Caco-2 (cell line): ENCODE results near the gene DOK3. TPM values are rescaled to one million over a fixed set of nuclear protein-coding genes. Genes with fewer than 3 reads are reported as not detected.

Experiments used
- BruUV-seq: library from RNA; stranded (reverse); fragments of 400-500 nt; replicated peaks from 2 replicates; lab custom pipeline; 2021; lab: Mats Ljungman, UMichigan
- CTCF ChIA-PET: fragments of 300-600 bp; sonication (Branson Sonifier 250); formaldehyde crosslinking; loops from one replicate; lab custom pipeline; 2022; ENCODE audit warnings: antibody characterized with exemption; lab: Charles Lee
- POLR2A ChIA-PET: fragments of 300-600 bp; sonication (Branson Sonifier 250); formaldehyde crosslinking; loops from one replicate; lab custom pipeline; 2022; ENCODE audit warnings: antibody characterized with exemption; lab: Charles Lee
- DNase-seq, 2 experiments: peaks; one replicate each; pipeline versions ENCODE4 v3.0.0 to v3.0.0-alpha.2; 2020 to 2022
- H3K27me3 ChIP-seq: replicated peaks from 2 replicates; pipeline ENCODE4 v1.6.0; 2011; ENCODE audit warnings: low read length; ENCODE audit not compliant: control insufficient read depth, insufficient read depth
- H3K36me3 ChIP-seq: 2 replicates; pipeline ENCODE4 v1.5.1; 2011; ENCODE audit warnings: low read length; ENCODE audit not compliant: control insufficient read depth, insufficient read depth
- H3K4me1 ChIP-seq: fragments of 250-450 bp; sonication (Bioruptor Pico); 2 replicates; pipeline ENCODE4 v1.5.1; 2020; ENCODE audit warnings: mild to moderate bottlenecking
- H3K4me3 ChIP-seq: 2 replicates; pipeline ENCODE4 v1.5.1; 2011; ENCODE audit warnings: low read depth, mild to moderate bottlenecking, control low read depth, low read length
- H3K9me3 ChIP-seq: fragments of 250-450 bp; sonication (Bioruptor Pico); 2 replicates; pipeline ENCODE4 v1.5.1; 2020; ENCODE audit warnings: mild to moderate bottlenecking, moderate library complexity
- H3K27ac Mint-ChIP-seq: one replicate; pipeline ENCODE4 v1.8.0; 2022; ENCODE audit warnings: mixed read lengths; ENCODE audit not compliant: unreplicated experiment
- H3K27me3 Mint-ChIP-seq: one replicate; pipeline ENCODE4 v1.8.0; 2022; ENCODE audit warnings: mixed read lengths; ENCODE audit not compliant: insufficient read depth, unreplicated experiment
- H3K36me3 Mint-ChIP-seq: one replicate; pipeline ENCODE4 v1.8.0; 2022; ENCODE audit warnings: mild to moderate bottlenecking, mixed read lengths; ENCODE audit not compliant: insufficient read depth, unreplicated experiment
- H3K4me1 Mint-ChIP-seq: one replicate; pipeline ENCODE4 v1.8.0; 2022; ENCODE audit warnings: low read depth, mixed read lengths; ENCODE audit not compliant: unreplicated experiment
- H3K4me3 Mint-ChIP-seq: one replicate; pipeline ENCODE4 v1.8.0; 2022; ENCODE audit warnings: mild to moderate bottlenecking, moderate library complexity, mixed read lengths; ENCODE audit not compliant: unreplicated experiment
- H3K9me3 Mint-ChIP-seq: one replicate; pipeline ENCODE4 v1.8.0; 2022; ENCODE audit warnings: mixed read lengths; ENCODE audit not compliant: unreplicated experiment
- CTCF ChIP-seq, 2 experiments: fragments of 200-600 bp in 1 of 2; IDR thresholded peaks; 1 replicate in 1 of 2; 2 replicates in 1 of 2; pipeline versions ENCODE4 v1.5.1 to v1.8.0; 2011 to 2022; ENCODE audit warnings: antibody characterized with exemption in 1 of 2, control low read depth in 1 of 2, inconsistent platforms in 1 of 2, low read depth in 1 of 2, low read length in 1 of 2, mild to moderate bottlenecking in 1 of 2, moderate library complexity in 1 of 2; ENCODE audit not compliant: insufficient read depth in 1 of 2, severe bottlenecking in 1 of 2, unreplicated experiment in 1 of 2
- intact Hi-C: fragments of 100-400 bp; cut with micrococcal nuclease; formaldehyde crosslinking; loops from one replicate; pipeline ENCODE4 v1.10.0; 2022; ENCODE audit not compliant: unreplicated experiment
- total RNA-seq: library from RNA; stranded (reverse); gene quantifications from 2 replicates; pipeline ENCODE4 v1.2.3, GENCODE V29; 2022

DOK3 gene
- total RNA-seq, 1 experiment from 2014 or later = 7.9 TPM

- no peak for TF ChIP-seq CTCF (IDR thresholded peaks at IDR 0.05; ENCODE audit: insufficient read depth in 1 of 2, low read depth in 1 of 2, low read length in 1 of 2, severe bottlenecking in 1 of 2, unreplicated experiment in 1 of 2)
- POLR2A ChIA-PET = interaction anchor here (1.2 kb wide), 1 partner anchor 144 kb away, joined by 4 read pairs; the partner anchor contains the start of gene LMAN2
- peaks cover 29% of the 10 kb centered on the region for H3K4me1 ChIP-seq
- DNase-seq = peak in 1 of 2 experiments; percentile 34
- no peaks in the 10 kb centered on the region for H3K27me3 ChIP-seq
- CTCF ChIA-PET = interaction anchor here (0.7 to 3.0 kb wide), 7 partner anchors 14 to 740 kb away, joined by 3 to 29 read pairs (median 5); partner anchors contain the start of gene DBN1
- H3K4me1 Mint-ChIP-seq = peaks cover 21% of the 10 kb centered on the region
- peaks cover 29% of the 10 kb centered on the region for H3K36me3 Mint-ChIP-seq
- peaks cover 11% of the 10 kb centered on the region for H3K27me3 Mint-ChIP-seq
- no peaks in the 10 kb centered on the region for H3K9me3 Mint-ChIP-seq
- BruUV-seq = no TSS peak
- no peak overlapping the region for H3K27ac Mint-ChIP-seq
- H3K4me3 ChIP-seq = no peak overlapping the region
- peaks cover 4% of the 10 kb centered on the region for H3K36me3 ChIP-seq
- no peak overlapping the region for H3K4me3 Mint-ChIP-seq
- intact Hi-C loops = loop anchor here (2.0 kb wide), 2 partner anchors 93 to 183 kb away; no protein-coding TSS in a partner anchor
- no peaks in the 10 kb centered on the region for H3K9me3 ChIP-seq
Observed at GRCh38 chr5:177495243-177496060, 14.2 kb downstream of the DOK3 start.

- no peak overlapping the region for H3K4me3 ChIP-seq
- H3K27me3 ChIP-seq = no peaks in the 10 kb centered on the region
- H3K36me3 ChIP-seq = peaks cover 4% of the 10 kb centered on the region
- H3K27me3 Mint-ChIP-seq = peaks cover 9% of the 10 kb centered on the region
- no peaks in the 10 kb centered on the region for H3K9me3 ChIP-seq
- DNase-seq = no peak
- ChIA-PET POLR2A (no interaction called here), CTCF (interaction anchor here (0.7 to 1.1 kb wide), 3 partner anchors 22 to 739 kb away, joined by 3 to 5 read pairs (median 3); no protein-coding TSS in a partner anchor)
- peaks cover 20% of the 10 kb centered on the region for H3K4me1 Mint-ChIP-seq
- no peak for TF ChIP-seq CTCF (IDR thresholded peaks at IDR 0.05; ENCODE audit: insufficient read depth in 1 of 2, low read depth in 1 of 2, low read length in 1 of 2, severe bottlenecking in 1 of 2, unreplicated experiment in 1 of 2)
- no peaks in the 10 kb centered on the region for H3K9me3 Mint-ChIP-seq
- intact Hi-C loops = no loop called here
- no peak overlapping the region for H3K4me3 Mint-ChIP-seq
- BruUV-seq = no TSS peak
- H3K36me3 Mint-ChIP-seq = peaks cover 36% of the 10 kb centered on the region
- peaks cover 29% of the 10 kb centered on the region for H3K4me1 ChIP-seq
- no peak overlapping the region for H3K27ac Mint-ChIP-seq
Observed at GRCh38 chr5:177494346-177495195, 15.1 kb downstream of the DOK3 start.

- H3K4me3 ChIP-seq = no peak overlapping the region
- no peak overlapping the region for H3K27ac Mint-ChIP-seq
- no TSS peak for BruUV-seq
- no peaks in the 10 kb centered on the region for H3K27me3 ChIP-seq
- ChIA-PET POLR2A (no interaction called here), CTCF (interaction anchor here (1.1 kb wide), 1 partner anchor 21 kb away, joined by 3 read pairs; no protein-coding TSS in a partner anchor)
- H3K9me3 Mint-ChIP-seq = no peaks in the 10 kb centered on the region
- DNase-seq = no peak
- intact Hi-C loops = no loop called here
- H3K4me3 Mint-ChIP-seq = no peak overlapping the region
- H3K4me1 Mint-ChIP-seq = peaks cover 19% of the 10 kb centered on the region
- peaks cover 36% of the 10 kb centered on the region for H3K36me3 Mint-ChIP-seq
- H3K4me1 ChIP-seq = peaks cover 29% of the 10 kb centered on the region
- H3K36me3 ChIP-seq = peaks cover 4% of the 10 kb centered on the region
- TF ChIP-seq CTCF (IDR thresholded peaks at IDR 0.05; ENCODE audit: insufficient read depth in 1 of 2, low read depth in 1 of 2, low read length in 1 of 2, severe bottlenecking in 1 of 2, unreplicated experiment in 1 of 2) = no peak
- H3K27me3 Mint-ChIP-seq = peaks cover 7% of the 10 kb centered on the region
- no peaks in the 10 kb centered on the region for H3K9me3 ChIP-seq
Observed at GRCh38 chr5:177493795-177494345, 15.8 kb downstream of the DOK3 start.
